ENCODE measurements around the gene GARIN5B. TPM values are rescaled to one million over a fixed set of nuclear protein-coding genes. Genes with fewer than 3 reads are reported as not detected.
"Not testable (repeated sequence)": the region's sequence is repeated elsewhere in the genome, so short reads cannot be mapped to it uniquely, and the experiment has no call there.

Gene GARIN5B
- polyA plus RNA-seq, 2 of the 4 experiments (the other 2 are of a cell fraction), result 0.05 TPM; not detected in 1

DNA sequence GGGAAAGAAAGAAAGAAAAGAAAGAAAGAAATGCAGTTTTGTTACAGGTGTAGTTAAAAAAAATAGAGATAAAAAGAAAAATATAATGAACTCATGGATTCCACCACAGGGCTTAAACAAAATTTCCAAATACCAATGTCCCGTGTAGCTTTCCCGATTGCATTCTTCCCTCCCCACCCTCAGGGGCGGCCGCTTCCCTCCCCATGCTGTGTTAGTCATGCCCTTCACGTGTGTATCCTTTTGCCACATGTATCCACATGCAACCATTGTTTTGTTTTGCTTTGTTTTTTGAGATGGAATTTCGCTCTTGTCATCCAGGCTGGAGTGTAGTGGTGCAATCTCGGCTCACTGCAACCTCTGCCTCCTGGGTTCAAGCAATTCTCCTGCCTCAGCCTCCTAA lies 27.0 kb downstream of the GARIN5B start:
- Histone ChIP-seq H3K4me1 (peaks cover 10% of the 10 kb centered on the region), H3K4me2 (no peak overlapping the region), H3K9me3 (no peaks in the 10 kb centered on the region), H3K4me3 (no peak overlapping the region), H3K27ac (no peak overlapping the region)
- no peak for DNase-seq (ENCODE audit: low read depth in 1 of 2, low spot score in 1 of 2)
- FAIRE-seq, result no peak
- ChIA-PET CTCF (interaction anchor here (0.7 to 4.9 kb wide), 5 partner anchors 11 to 73 kb away, joined by 3 to 84 read pairs (median 24); partner anchors contain the start of gene TMEM150B), POLR2A (interaction anchor here (0.7 to 1.0 kb wide), 2 partner anchors 42 to 72 kb away, joined by 3 to 5 read pairs; no protein-coding TSS in a partner anchor)
- TF ChIP-seq, protein P1, sequence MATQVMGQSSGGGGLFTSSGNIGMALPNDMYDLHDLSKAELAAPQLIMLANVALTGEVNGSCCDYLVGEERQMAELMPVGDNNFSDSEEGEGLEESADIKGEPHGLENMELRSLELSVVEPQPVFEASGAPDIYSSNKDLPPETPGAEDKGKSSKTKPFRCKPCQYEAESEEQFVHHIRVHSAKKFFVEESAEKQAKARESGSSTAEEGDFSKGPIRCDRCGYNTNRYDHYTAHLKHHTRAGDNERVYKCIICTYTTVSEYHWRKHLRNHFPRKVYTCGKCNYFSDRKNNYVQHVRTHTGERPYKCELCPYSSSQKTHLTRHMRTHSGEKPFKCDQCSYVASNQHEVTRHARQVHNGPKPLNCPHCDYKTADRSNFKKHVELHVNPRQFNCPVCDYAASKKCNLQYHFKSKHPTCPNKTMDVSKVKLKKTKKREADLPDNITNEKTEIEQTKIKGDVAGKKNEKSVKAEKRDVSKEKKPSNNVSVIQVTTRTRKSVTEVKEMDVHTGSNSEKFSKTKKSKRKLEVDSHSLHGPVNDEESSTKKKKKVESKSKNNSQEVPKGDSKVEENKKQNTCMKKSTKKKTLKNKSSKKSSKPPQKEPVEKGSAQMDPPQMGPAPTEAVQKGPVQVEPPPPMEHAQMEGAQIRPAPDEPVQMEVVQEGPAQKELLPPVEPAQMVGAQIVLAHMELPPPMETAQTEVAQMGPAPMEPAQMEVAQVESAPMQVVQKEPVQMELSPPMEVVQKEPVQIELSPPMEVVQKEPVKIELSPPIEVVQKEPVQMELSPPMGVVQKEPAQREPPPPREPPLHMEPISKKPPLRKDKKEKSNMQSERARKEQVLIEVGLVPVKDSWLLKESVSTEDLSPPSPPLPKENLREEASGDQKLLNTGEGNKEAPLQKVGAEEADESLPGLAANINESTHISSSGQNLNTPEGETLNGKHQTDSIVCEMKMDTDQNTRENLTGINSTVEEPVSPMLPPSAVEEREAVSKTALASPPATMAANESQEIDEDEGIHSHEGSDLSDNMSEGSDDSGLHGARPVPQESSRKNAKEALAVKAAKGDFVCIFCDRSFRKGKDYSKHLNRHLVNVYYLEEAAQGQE (IDR thresholded peaks at IDR 0.05), result no peak
- TF ChIP-seq, protein P2, sequence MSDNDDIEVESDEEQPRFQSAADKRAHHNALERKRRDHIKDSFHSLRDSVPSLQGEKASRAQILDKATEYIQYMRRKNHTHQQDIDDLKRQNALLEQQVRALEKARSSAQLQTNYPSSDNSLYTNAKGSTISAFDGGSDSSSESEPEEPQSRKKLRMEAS (IDR thresholded peaks at IDR 0.05), result no peak
- TF ChIP-seq HOXB5 (CRISPR knock-in tag; IDR thresholded peaks at IDR 0.05) (no peak), ZSCAN20 (CRISPR knock-in tag; IDR thresholded peaks at IDR 0.05) (no peak), MAZ (IDR thresholded peaks at IDR 0.05; ENCODE audit: borderline replicate concordance, low read depth, low read length) (no peak), CBX2 (IDR thresholded peaks at IDR 0.05; ENCODE audit: borderline replicate concordance, low read depth) (no peak), CHD2 (IDR thresholded peaks at IDR 0.05; ENCODE audit: low read length, partially characterized antibody) (no peak), POLR2A (IDR thresholded peaks at IDR 0.05; ENCODE audit: low read length) (no peak)
- 66% methylated on average over 7 of the region's 7 CpGs for WGBS (ENCODE audit: missing lambda C conversion rate)
- ATAC-seq, result no peak

DNA sequence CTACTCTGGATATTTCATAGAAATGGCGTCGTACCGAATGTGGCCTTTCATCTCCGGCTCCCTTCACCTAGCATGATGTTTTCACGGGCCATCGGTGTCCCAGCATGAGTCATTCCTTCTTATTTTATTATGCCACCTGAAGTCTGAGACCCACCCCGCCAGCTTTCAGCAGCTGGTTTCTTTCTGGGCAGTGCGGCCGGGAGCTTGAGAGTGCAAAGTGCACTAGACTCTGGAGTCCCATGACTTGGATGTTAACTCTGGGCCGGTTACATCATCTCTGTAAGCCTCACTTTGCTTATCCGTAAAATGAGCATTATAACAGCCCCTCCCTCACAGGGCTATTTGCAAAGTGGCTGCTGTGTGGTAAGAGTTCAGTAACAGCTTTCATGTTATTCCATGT lies 29.2 kb downstream of the GARIN5B start:
- POLR2A ChIA-PET, result no interaction called here
- 70% methylated on average over 11 of the region's 11 CpGs for WGBS (ENCODE audit: missing lambda C conversion rate)
- Histone ChIP-seq H3K27ac (peak overlapping the region in 1 of 2 experiments; percentile 20; a peak in 3 of 6 replicates), H3K4me3 (no peak overlapping the region), H3K9me3 (no peaks in the 10 kb centered on the region), H3K4me2 (peak overlapping the region; percentile 1; the same call in 1 of the 3 replicates), H3K4me1 (peaks cover 10% of the 10 kb centered on the region)
- no peak for DNase-seq (ENCODE audit: low read depth in 1 of 2, low spot score in 1 of 2)
- TF ChIP-seq CBX2 (IDR thresholded peaks at IDR 0.05; ENCODE audit: borderline replicate concordance, low read depth) (no peak), FOSL2 (IDR thresholded peaks at IDR 0.05) (no peak), FOSL2 (CRISPR knock-in tag; IDR thresholded peaks at IDR 0.05) (peak; percentile 29; the same call in 1 of the 2 replicates)
- CTCF ChIA-PET, result interaction anchor here (1.2 to 4.4 kb wide), 3 partner anchors 12 to 50 kb away, joined by 4 to 34 read pairs (median 5); no protein-coding TSS in a partner anchor
- no peak for ATAC-seq
- no peak for FAIRE-seq

DNA sequence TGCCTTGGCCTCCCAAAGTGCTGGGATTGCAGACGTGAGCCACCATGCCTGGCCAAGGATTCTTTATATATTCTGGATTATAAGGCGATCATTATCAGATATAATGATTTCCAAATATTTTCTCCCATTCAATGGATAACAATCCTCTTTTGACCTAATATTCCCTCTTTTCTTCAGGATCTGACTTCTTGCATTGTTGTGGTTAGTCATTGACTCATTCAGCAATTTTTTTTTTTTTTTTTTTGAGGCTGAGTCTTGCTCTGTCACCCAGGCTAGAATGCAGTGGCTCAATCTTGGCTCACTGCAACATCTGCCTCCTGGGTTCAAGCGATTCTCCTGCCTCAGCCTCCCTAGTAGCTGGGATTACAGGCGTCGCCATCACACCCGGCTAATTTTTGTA lies 33.3 kb downstream of the GARIN5B start:
- POLR2A ChIA-PET; DNase-seq (ENCODE audit: low read depth in 1 of 2, low spot score in 1 of 2); H3K4me3 ChIP-seq; FAIRE-seq; H3K9me3 ChIP-seq; H3K4me2 ChIP-seq: not testable (repeated sequence)
- ATAC-seq, result 0 out of 6 replicates have a peak, but pooled peaks of 1 of the 2 experiments have one; percentile 17
- WGBS (ENCODE audit: missing lambda C conversion rate), result 83% methylated on average over 6 of the region's 6 CpGs
- CTCF ChIA-PET, result interaction anchor here (0.7 to 21.1 kb wide), 4 partner anchors 16 to 38 kb away, joined by 3 to 306 read pairs (median 6); no protein-coding TSS in a partner anchor
- Histone ChIP-seq H3K27ac (0 out of 6 replicates have a peak overlapping the region, but pooled peaks of 1 of the 2 experiments have one; percentile 3), H3K4me1 (peaks cover 17% of the 10 kb centered on the region)
- TF ChIP-seq FOSL2 (IDR thresholded peaks at IDR 0.05) (0 out of 2 replicates have a peak, but pooled peaks have one; percentile 6), FOSL2 (CRISPR knock-in tag; IDR thresholded peaks at IDR 0.05) (peak; percentile 22; the same call in 1 of the 2 replicates)

DNA sequence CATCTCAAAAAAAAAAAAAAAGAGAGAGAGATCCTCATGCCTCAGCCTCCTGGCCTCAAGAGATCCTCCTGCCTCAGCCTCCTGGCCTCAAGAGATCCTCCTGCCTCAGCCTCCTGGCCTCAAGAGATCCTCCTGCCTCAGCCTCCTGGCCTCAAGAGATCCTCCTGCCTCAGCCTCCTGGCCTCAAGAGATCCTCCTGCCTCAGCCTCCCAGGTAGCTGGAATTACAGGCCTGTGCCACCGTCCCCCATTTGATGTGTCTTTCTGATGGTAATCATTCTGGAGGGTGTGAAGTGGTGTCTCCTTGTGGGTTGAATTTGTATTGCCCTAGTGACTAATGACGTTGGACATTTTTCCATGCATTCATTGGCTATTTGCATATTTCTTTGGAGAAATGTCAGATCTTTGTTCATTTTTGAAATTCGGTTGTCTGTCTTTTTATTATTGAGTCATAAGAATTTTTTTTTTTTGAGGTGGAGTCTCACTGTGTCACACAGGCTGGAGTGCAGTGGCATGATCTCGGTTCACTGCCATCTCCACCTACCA lies 34.2 kb downstream of the GARIN5B start:
- DNase-seq (ENCODE audit: low read depth in 1 of 2, low spot score in 1 of 2), result not testable (repeated sequence)
- TF ChIP-seq RFX5 (IDR thresholded peaks at IDR 0.05) (peak; percentile 98), KDM1A (IDR thresholded peaks at IDR 0.05; ENCODE audit: low read depth) (peak; percentile 17; the same call in 1 of the 2 replicates)
- peak in 1 of 2 experiments; percentile 44; a peak in 3 of 6 replicates for ATAC-seq

More for the DNA sequence above, 34.2 kb downstream of the GARIN5B start:
- H3K9me3 ChIP-seq, POLR2A ChIA-PET, H3K4me2 ChIP-seq, H3K27ac ChIP-seq, FAIRE-seq, H3K4me3 ChIP-seq: not testable (repeated sequence)
- CTCF ChIA-PET, result interaction anchor here (0.6 to 21.1 kb wide), 4 partner anchors 26 to 70 kb away, joined by 3 to 306 read pairs (median 4); no protein-coding TSS in a partner anchor
- H3K4me1 ChIP-seq, result peaks cover 14% of the 10 kb centered on the region
- WGBS (ENCODE audit: missing lambda C conversion rate), result 70% methylated on average over 4 of the region's 4 CpGs

Measured in A549 (cell line).